Choroid plexus epithelial cell (primary cell): ENCODE data around the gene NSMF.
"Not testable (repeated sequence)": the region's sequence is repeated elsewhere in the genome, so short reads cannot be mapped to it uniquely, and the experiment has no call there.

Source experiments
- DNase-seq: peaks from one replicate; pipeline ENCODE4 v3.0.0-alpha.2; 2010; ENCODE audit warnings: low read depth
- H3K4me3 ChIP-seq: 2 replicates; pipeline ENCODE4 v1.5.1; 2011; ENCODE audit warnings: low read depth, mild to moderate bottlenecking, control low read depth, low read length, moderate library complexity
- TF ChIP-seq, protein P1 (sequence below): conservative IDR thresholded peaks from 2 replicates; pipeline ENCODE4 v1.5.1; 2011; ENCODE audit warnings: low read depth, mild to moderate bottlenecking, control low read depth, inconsistent platforms, low read length, moderate library complexity

The NSMF gene

DNA sequence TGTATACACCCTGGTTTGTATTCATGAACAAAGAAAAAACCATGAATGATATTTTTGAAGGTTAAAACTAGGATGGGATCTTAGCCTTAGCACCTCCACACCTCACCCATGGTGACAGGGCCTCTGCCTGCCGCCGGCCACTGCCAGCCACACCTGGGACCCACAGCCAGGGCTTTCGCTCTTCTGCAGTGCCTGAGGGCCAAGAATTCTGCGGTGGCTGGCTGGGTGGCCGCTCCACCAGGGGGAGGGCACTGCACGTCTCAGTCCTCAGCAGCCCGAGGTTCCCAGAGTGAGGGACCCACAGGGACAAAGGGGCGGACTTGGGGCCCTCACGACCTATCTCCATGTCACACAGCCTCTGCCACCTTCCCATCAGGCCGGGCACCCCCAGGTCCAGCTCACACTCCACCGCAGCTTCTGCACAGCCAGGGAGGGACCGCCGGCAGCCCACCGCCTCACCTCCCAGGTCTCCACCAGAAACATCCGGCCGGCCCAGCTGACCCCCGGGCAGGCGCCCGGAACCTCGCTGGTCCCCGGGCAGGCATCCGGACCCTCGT lies 43.0 kb downstream of the NSMF start:
- TF ChIP-seq, protein P1, sequence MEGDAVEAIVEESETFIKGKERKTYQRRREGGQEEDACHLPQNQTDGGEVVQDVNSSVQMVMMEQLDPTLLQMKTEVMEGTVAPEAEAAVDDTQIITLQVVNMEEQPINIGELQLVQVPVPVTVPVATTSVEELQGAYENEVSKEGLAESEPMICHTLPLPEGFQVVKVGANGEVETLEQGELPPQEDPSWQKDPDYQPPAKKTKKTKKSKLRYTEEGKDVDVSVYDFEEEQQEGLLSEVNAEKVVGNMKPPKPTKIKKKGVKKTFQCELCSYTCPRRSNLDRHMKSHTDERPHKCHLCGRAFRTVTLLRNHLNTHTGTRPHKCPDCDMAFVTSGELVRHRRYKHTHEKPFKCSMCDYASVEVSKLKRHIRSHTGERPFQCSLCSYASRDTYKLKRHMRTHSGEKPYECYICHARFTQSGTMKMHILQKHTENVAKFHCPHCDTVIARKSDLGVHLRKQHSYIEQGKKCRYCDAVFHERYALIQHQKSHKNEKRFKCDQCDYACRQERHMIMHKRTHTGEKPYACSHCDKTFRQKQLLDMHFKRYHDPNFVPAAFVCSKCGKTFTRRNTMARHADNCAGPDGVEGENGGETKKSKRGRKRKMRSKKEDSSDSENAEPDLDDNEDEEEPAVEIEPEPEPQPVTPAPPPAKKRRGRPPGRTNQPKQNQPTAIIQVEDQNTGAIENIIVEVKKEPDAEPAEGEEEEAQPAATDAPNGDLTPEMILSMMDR = no peak
- H3K4me3 ChIP-seq = no peak overlapping the region
- DNase-seq = no peak

DNA sequence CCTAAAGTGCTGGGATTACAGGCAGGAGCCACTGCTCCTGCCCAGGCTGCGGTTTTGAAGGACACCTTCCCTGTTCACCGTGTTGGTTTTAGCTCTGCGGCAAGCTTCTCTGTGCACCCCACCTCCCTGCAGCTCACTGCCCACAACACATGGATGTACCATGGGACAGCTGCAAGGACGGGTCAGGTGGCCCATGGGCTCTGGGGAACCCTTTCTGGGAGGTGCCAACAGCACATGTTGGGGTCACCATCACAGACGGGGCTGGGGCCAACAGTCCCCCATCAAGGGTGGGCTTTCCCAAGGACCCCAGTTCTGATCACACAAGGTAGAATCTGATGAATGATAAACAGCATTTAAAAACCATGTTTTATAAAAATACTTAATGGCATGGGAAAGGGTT lies 43.7 kb downstream of the NSMF start:
- TF ChIP-seq, protein P1 = no peak
- no peak for DNase-seq

GRCh38 chr9:137412431-137412830 lies 46.7 kb downstream of the NSMF start:
- H3K4me3 ChIP-seq = no peak overlapping the region
- TF ChIP-seq, protein P1 = no peak
- peak; percentile 51 for DNase-seq

More for the DNA sequence above, 43.7 kb downstream of the NSMF start:
- H3K4me3 ChIP-seq = no peak overlapping the region

GRCh38 chr9:137411645-137412380 lies 47.3 kb downstream of the NSMF start:
- TF ChIP-seq, protein P1 = no peak
- DNase-seq = peak; percentile 96
- no peak overlapping the region for H3K4me3 ChIP-seq

- DNase-seq = peak; percentile 32
- H3K4me3 ChIP-seq = no peak overlapping the region
- TF ChIP-seq, protein P1 = no peak
Observed at GRCh38 chr9:137411260-137411644, 47.9 kb downstream of the NSMF start.

DNA sequence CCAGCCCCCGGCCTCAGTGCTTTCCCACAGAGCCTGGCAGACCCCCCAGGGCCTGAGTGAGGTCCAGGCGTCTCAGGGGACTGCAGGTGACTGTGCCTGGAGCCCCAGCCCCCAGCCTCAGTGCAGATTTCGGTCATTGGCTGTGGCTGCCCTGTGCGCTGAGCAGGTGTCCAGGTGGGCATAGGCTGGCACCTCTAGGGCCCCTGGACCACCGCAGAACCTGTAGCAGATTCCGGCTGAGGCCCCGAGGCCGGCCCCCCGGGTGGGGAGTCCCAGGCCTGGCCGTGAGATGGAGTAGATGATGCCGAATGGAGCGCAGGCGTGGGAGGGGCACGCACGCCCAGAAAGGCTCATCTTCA lies 48.3 kb downstream of the NSMF start:
- no peak overlapping the region for H3K4me3 ChIP-seq
- TF ChIP-seq, protein P1 = no peak
- DNase-seq = no peak

DNA sequence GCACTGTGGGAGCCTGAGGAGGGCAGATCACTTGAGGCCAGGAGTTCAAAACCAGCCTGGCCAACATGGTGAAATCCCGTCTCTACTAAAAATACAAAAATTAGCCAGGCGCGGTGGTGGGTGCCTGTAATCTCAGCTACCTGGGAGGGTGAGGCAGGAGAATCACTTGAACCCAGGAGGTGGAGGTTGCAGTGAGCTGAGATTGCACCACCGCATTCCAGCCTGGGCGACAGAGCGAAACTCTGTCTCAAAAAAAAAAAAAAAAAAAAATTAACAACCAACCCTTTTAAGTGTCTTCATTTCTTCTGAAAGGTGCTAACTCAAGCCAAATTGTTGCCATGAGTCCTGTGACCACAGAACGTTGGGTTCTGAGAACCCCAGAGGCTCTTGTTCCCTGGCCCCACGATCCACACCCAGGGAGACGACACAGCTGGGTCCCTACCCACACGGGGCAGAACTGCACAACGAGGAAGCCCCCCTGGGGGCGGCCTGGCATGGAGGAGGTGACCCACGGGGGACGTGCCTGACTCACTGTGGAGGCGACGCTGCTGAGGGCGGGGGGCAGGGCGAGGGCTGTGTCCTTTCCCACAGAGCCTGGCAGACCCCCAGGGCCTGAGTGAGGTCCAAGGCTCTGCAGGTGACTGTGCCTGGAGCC lies 48.8 kb downstream of the NSMF start:
- not testable (repeated sequence) for DNase-seq, H3K4me3 ChIP-seq
